GM18499 (cell line): ENCODE measurements around the gene C1orf50.

ENCODE experiments used
- ATAC-seq: cut with Tn5 transposase; IDR thresholded peaks from one replicate; pipeline ENCODE4 v1.9.1; 2021; ENCODE audit warnings: moderate number of reproducible peaks; ENCODE audit not compliant: insufficient read depth, unreplicated experiment

The C1orf50 gene

DNA sequence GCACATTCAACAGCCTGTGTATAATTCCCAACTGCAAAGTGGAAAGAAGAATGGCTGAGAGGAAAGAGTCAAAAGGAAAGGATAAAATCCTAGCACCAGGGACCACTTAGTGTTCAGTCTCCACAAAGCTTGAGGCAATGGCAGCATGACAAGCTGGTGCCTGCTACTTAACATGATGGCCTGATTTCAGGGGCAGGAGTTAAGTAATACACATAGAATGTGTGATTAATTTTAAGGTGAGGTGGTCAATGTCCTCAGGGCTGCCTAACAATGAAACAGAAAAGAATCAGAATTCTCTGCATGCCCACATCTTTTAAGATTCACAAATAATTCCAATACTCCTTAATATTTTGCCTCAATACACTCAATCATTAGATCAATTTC is 9.2 kb upstream of the C1orf50 start:
- ATAC-seq: no peak

DNA sequence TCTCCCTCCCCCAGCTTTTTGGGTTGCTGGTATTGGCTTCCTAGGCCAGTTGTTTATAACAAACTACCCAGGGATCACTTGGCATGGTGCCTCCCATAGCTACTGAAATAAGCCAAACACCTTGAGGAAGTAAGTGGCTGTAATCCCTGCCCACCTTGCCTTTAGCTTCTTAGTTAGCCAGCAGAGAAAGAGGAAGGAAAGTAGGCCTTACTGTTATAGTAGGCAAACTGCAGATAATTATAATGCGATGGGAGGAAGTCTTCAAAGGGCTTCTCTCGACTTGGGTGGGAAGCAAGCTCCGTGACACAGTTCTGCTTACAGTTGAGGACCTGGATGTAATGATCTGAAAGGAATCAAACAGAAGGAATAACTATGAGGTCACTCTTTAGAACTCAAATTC is 8.4 kb upstream of the C1orf50 start:
- ATAC-seq: no peak

DNA sequence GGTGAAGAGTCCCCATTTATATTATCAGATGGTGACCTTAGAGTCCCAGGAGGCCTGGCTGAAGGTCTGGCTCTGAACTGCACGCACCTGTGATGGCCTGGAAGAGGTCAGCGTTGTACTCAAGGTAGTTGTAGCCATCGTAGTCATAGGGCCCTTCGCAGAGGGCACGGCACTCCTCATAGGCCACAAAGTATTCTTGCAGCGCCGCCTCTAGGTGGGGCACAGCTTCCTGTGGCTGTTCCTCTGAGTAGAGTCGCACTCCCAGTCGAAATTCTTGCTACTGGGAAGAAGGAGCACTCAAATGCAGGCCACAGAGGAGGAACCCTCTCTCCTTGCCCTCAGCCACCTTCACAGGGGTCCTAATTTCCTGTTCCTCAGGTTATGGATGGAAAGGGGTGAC is 7.9 kb upstream of the C1orf50 start:
- no peak for ATAC-seq

DNA sequence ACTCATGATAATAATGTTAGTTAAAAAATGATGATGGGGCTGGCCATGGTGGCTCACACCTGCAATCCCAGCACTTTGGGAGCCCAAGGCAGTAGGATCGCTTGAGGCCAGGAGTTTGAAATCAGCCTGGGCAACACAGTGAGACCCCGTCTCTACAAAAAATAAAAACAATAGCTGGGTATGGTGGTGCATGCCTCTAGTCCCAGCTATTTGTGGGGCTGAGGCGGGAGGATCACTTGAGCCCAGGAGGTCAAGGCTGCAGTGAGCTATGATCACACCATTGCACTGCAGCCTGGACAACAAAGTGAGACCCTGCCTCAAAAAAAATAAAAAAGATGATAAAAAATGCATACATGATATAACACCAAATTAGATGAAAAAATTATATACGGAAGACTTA is 5.5 kb upstream of the C1orf50 start:
- ATAC-seq: no peak

DNA sequence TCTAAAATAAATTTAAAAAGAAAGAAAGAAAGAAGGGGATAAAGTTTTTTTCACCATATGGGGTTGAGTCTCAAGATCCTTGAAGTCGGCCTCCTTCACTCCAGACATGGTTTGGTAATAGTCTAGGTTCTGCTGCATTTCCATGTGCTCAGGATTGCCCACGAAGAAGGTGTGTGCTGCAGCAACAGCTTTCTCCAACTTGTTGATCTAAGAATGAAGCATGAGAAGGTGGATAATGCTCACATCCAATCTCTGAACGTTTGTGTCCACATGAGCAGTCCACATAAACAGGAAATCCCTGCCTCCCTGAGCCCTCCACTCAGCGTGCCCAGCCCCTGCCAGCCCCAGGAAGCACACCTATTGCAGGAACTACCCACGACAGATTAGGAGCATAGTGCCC is 4.8 kb upstream of the C1orf50 start:
- ATAC-seq: no peak

DNA sequence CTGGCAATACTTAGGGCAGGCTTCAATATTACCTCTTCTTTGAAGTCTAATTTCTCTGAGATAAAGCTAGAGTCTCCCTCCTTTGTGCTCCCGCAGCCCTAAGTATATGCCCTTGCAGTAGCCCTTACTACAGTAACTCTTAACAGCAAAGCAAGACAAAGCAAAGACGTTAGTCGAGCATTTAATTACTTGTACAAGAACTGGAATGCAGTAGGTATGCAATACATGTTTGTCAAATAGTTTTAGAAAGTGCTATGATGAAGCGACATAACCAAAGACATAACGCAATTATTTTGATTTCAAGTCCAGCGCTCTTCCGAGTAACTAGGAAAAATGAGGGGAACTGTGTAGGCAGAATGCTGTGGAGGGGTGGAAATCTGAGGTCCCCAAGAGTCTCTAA is 1.8 kb upstream of the C1orf50 start:
- no peak for ATAC-seq

- peak; percentile 2 for ATAC-seq
These were observed 963 bp upstream of the C1orf50 start for GRCh38 chr1:42765832-42766740.

GRCh38 chr1:42767510-42768000 is 506 bp downstream of the C1orf50 start:
- ATAC-seq: no peak

- ATAC-seq: no peak
These were observed 1.1 kb downstream of the C1orf50 start for GRCh38 chr1:42768172-42768571.

DNA sequence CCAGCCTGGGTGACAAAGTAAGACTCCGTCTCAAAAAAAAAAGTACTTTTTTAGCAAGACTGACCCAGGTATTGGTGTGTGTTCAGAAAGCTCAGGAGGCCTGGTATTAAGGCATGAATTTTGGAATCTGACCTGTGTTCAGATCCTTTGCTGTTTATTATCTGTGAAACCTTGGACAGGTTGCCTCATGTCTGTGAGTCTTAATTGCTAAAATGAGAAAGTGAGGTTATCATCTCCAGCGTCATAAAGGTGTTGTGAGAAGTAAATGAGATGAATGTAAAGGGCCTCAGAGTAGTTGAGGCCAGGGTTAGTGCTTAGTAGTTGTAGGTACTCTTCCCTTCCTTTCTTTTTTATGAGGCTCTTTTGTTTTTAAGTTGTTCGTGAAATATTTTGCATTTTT is 2.8 kb downstream of the C1orf50 start:
- ATAC-seq: no peak

GRCh38 chr1:42773420-42773819 is 6.4 kb downstream of the C1orf50 start:
- no peak for ATAC-seq

GRCh38 chr1:42774928-42775526 is 8.0 kb downstream of the C1orf50 start:
- no peak for ATAC-seq

DNA sequence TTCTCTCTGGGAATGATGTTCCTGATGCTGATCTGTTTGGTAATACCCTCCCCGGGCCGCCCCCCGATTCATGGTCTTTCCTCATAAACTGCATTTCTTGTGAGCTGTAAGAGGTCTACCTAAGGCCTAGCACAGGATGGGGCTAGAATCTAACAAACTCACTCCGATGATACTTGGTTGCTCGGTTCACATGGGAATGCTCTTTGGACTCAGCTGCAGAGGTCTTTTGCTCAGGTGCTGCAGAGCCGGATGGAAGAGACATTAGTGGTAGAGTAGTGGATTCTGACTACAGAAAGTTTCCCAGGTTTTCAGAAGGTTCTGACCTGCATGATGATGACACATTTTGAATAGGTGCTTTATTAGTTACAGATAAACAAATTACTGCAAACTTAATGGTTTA is 9.5 kb downstream of the C1orf50 start:
- no peak for ATAC-seq

DNA sequence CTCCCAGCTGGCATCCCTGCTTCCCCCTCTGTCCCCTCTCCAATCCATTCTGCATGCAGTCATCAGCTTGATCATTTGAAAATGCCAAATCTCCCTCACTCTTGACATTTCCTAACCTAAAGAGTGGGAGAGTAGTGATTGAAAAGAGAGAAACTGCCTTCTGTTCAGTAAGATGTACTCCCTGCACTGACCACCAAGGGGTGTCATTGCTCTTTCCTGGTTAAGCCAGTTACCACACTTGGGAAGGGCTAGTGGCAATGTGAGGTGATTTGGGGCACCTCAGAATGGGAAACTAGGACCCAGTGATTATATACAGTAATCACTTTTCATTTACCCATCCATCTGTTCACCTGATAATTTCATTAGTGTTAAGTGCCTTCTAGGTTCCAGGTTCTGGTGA is 10.8 kb downstream of the C1orf50 start:
- no peak for ATAC-seq

DNA sequence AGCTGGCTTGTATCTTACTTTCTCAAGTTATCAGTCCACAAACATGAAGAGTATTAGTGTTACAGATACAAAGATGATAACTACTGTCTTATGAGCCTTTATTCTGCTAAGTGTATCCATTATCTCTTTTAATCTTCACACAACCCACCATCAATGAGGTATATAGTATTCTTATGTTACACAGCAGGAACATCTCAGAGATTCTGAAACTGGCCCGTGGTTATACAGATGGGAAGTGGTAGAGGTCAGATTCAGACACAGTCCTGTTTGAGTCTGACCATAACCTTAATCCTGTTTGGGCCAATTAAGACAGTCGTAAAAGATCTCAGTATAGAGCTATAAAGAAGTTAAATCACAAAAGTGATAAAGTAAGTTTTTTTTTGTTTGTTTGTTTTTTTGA is 12.7 kb downstream of the C1orf50 start:
- ATAC-seq: no peak

GRCh38 chr1:42780176-42780575 is 13.1 kb downstream of the C1orf50 start:
- ATAC-seq: no peak

DNA sequence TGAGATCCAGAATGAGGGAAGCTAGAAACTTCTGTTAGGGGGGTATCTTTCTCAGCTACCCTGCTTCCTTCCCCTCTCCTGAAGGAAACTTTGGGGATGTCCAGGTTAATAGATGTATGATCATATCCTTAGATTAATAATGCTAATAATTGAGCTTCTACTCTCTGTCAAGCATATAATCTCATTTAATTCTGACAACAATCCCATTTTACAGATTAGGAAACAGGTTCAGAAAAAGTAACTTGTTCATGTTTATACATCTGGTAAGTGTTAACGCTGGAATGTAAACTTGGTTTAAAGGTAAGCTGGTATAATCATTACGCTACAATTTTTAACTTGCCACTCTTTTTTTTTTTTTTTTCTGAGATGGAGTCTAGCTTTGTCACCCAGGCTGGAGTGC is 16.0 kb downstream of the C1orf50 start:
- no peak for ATAC-seq

GRCh38 chr1:42784547-42784945 is 17.5 kb downstream of the C1orf50 start:
- no peak for ATAC-seq

- ATAC-seq: no peak
These were observed 18.1 kb downstream of the C1orf50 start, which contains the start of gene TMEM269 for GRCh38 chr1:42784946-42785693. Gene TMEM269 (plus strand): TSS chr1:42784991. CDS start chr1:42789894, 4,903 bp downstream.

GRCh38 chr1:42786097-42786496 is 19.0 kb downstream of the C1orf50 start:
- ATAC-seq: no peak

GRCh38 chr1:42788021-42788420 is 21.0 kb downstream of the C1orf50 start:
- no peak for ATAC-seq
